T-cell (primary cell): Measurements from ENCODE around the gene ZDHHC8. TPM values are rescaled to one million over a fixed set of nuclear protein-coding genes. Genes with fewer than 3 reads are reported as not detected.

Experiments
- ATAC-seq, 4 experiments: fragments of 200-7000 bp in 3 of 4; fragments of 150-1000 bp in 1 of 4; cut with Tn5 transposase; replicated peaks in 1 of 4; 1 replicate in 3 of 4; 2 replicates in 1 of 4; pipeline ENCODE4 v1.10.0; 2021; ENCODE audit warnings: moderate library complexity in 3 of 4, mild to moderate bottlenecking in 2 of 4, moderate number of reproducible peaks in 1 of 4
- CTCF ChIA-PET, 2 donors: fragments of 300-600 bp; sonication (Branson Sonifier 250); formaldehyde crosslinking; loops; one replicate each; lab custom pipeline; 2022; ENCODE audit warnings: antibody characterized with exemption in 2 of 2; lab: Charles Lee
- POLR2A ChIA-PET, 2 donors: fragments of 300-600 bp; sonication (Branson Sonifier 250); formaldehyde crosslinking; loops; one replicate each; lab custom pipeline; 2022; ENCODE audit warnings: antibody characterized with exemption in 2 of 2; lab: Charles Lee
- DNase-seq, 35 experiments: peaks; one replicate each; pipeline versions ENCODE4 v3.0.0 to v3.0.0-alpha.2; 2013 to 2023
- H3K27ac ChIP-seq: one replicate; pipeline ENCODE4 v1.5.1; 2013; ENCODE audit warnings: low read length
- H3K27me3 ChIP-seq, 2 experiments: replicated peaks in 1 of 2; 1 replicate in 1 of 2; 2 replicates in 1 of 2; pipeline versions ENCODE4 v1.6.1 to v1.7.0; 2013; ENCODE audit warnings: low read length in 1 of 2, mixed read lengths in 1 of 2; ENCODE audit not compliant: control insufficient read depth in 2 of 2, insufficient read depth in 2 of 2; ENCODE audit errors: extremely low read depth in 1 of 2
- H3K36me3 ChIP-seq, 2 donors: 1 replicate in 1 of 2; 2 replicates in 1 of 2; pipeline versions ENCODE4 v1.6.1 to v1.7.0; 2013; ENCODE audit warnings: low read length in 1 of 2; ENCODE audit not compliant: control insufficient read depth in 2 of 2, insufficient read depth in 1 of 2; ENCODE audit errors: extremely low read depth in 1 of 2
- H3K4me1 ChIP-seq, 2 experiments: 1 replicate in 1 of 2; 2 replicates in 1 of 2; pipeline versions ENCODE4 v1.6.1 to v1.7.0; 2013; ENCODE audit warnings: low read length in 2 of 2, mixed read lengths in 1 of 2; ENCODE audit not compliant: insufficient read depth in 2 of 2, control insufficient read depth in 1 of 2; ENCODE audit errors: extremely low read depth in 1 of 2
- H3K4me3 ChIP-seq, 2 donors: 1 replicate in 1 of 2; 2 replicates in 1 of 2; pipeline versions ENCODE4 v1.5.1 to v1.7.0; 2013; ENCODE audit warnings: mild to moderate bottlenecking in 2 of 2, low read length in 1 of 2, moderate library complexity in 1 of 2; ENCODE audit not compliant: control insufficient read depth in 1 of 2; ENCODE audit errors: extremely low read depth in 1 of 2
- H3K9me3 ChIP-seq: 2 replicates; pipeline ENCODE4 v1.7.0; 2013
- H3K27ac Mint-ChIP-seq, 2 donors: one replicate each; pipeline ENCODE4 v1.8.0; 2020 to 2021; ENCODE audit warnings: mild to moderate bottlenecking in 2 of 2, mixed read lengths in 2 of 2
- H3K27me3 Mint-ChIP-seq, 2 donors: one replicate each; pipeline ENCODE4 v1.8.0; 2021 to 2022; ENCODE audit warnings: mixed read lengths in 2 of 2
- H3K36me3 Mint-ChIP-seq: one replicate; pipeline ENCODE4 v1.8.0; 2021; ENCODE audit warnings: mixed read lengths
- H3K4me1 Mint-ChIP-seq, 3 donors: one replicate each; pipeline ENCODE4 v1.8.0; 2020 to 2022; ENCODE audit warnings: mixed read lengths in 3 of 3, mild to moderate bottlenecking in 1 of 3
- H3K4me3 Mint-ChIP-seq, 3 donors: one replicate each; pipeline ENCODE4 v1.8.0; 2020 to 2022; ENCODE audit warnings: mild to moderate bottlenecking in 3 of 3, mixed read lengths in 3 of 3, moderate library complexity in 3 of 3
- H3K9me3 Mint-ChIP-seq, 3 donors: one replicate each; pipeline ENCODE4 v1.8.0; 2020 to 2022; ENCODE audit warnings: mixed read lengths in 3 of 3
- WGBS: methylation state at CpG from one replicate; pipeline ENCODE4 v1.1.5; 2013; ENCODE audit warnings: missing lambda C conversion rate; ENCODE audit not compliant: insufficient coverage; 5-methylcytosine and 5-hydroxymethylcytosine counted together
- total RNA-seq, 35 experiments: library from RNA in 6 of 35; stranded (reverse) in 6 of 35; fragments of 120-200 nt in 1 of 35; gene quantifications; one replicate each; pipeline versions ENCODE4 v1.2.1 to v1.2.4 and lab custom pipeline; 2013 to 2026

The ZDHHC8 gene
- total RNA-seq, 5 donors from 2014 or later (not counting 1 experiment from before 2014, with no cell fraction given) = 68.4 to 102 (median 92.1) TPM

GRCh38 chr22:20137113-20137512 lies 5.5 kb downstream of the ZDHHC8 start:
- H3K4me3 Mint-ChIP-seq = no peak overlapping the region
- ChIA-PET CTCF (no interaction called here), POLR2A (no interaction called here)
- peaks cover 4 to 57% of the 10 kb centered on the region in 2 experiments for H3K4me1 ChIP-seq
- H3K27me3 ChIP-seq = no peaks in the 10 kb centered on the region
- H3K36me3 Mint-ChIP-seq = no peaks in the 10 kb centered on the region
- no peaks in the 10 kb centered on the region for H3K27me3 Mint-ChIP-seq
- DNase-seq (no peak), ATAC-seq (no peak)
- no peaks in the 10 kb centered on the region for H3K9me3 ChIP-seq
- no peak overlapping the region for H3K4me3 ChIP-seq
- 91% methylated on average over 13 of the region's 13 CpGs for WGBS
- H3K9me3 Mint-ChIP-seq = no peaks in the 10 kb centered on the region
- H3K4me1 Mint-ChIP-seq = peaks cover 30 to 46% (median 41%) of the 10 kb centered on the region in 3 donors
- no peak overlapping the region for H3K27ac Mint-ChIP-seq
- peaks cover 6 to 12% of the 10 kb centered on the region in 2 donors for H3K36me3 ChIP-seq
- H3K27ac ChIP-seq = no peak overlapping the region

GRCh38 chr22:20137671-20138416 lies 6.2 kb downstream of the ZDHHC8 start:
- no peak for ATAC-seq
- peaks cover 25 to 42% (median 36%) of the 10 kb centered on the region in 3 donors for H3K4me1 Mint-ChIP-seq

GRCh38 chr22:20138417-20138738 lies 6.8 kb downstream of the ZDHHC8 start:
- CTCF ChIA-PET = no interaction called here

More at GRCh38 chr22:20137671-20138416, 6.2 kb downstream of the ZDHHC8 start:
- Mint-ChIP-seq H3K27me3 (no peaks in the 10 kb centered on the region), H3K4me3 (no peak overlapping the region), H3K9me3 (no peaks in the 10 kb centered on the region), H3K36me3 (no peaks in the 10 kb centered on the region), H3K27ac (peak overlapping the region in 1 of 2 donors; percentile 16)
- peaks cover 2 to 50% of the 10 kb centered on the region in 2 experiments for H3K4me1 ChIP-seq
- ChIA-PET POLR2A (no interaction called here), CTCF (no interaction called here)
- peaks cover 8 to 12% of the 10 kb centered on the region in 2 donors for H3K36me3 ChIP-seq
- H3K9me3 ChIP-seq = no peaks in the 10 kb centered on the region
- no peak for DNase-seq
- no peak overlapping the region for H3K4me3 ChIP-seq
- no peaks in the 10 kb centered on the region for H3K27me3 ChIP-seq
- WGBS = 66% methylated on average over 19 of the region's 26 CpGs
- H3K27ac ChIP-seq = no peak overlapping the region

GRCh38 chr22:20138868-20139267 lies 7.3 kb downstream of the ZDHHC8 start:
- ATAC-seq (no peak), DNase-seq (no peak)
- peaks cover 8 to 12% of the 10 kb centered on the region in 2 donors for H3K36me3 ChIP-seq
- H3K4me1 ChIP-seq = peaks cover under 1 to 41% of the 10 kb centered on the region in 2 experiments
- no peaks in the 10 kb centered on the region for H3K9me3 ChIP-seq
- peaks cover 1% of the 10 kb centered on the region for H3K36me3 Mint-ChIP-seq
- no peaks in the 10 kb centered on the region for H3K27me3 Mint-ChIP-seq
- 88% methylated on average over 13 of the region's 16 CpGs for WGBS
- no peak overlapping the region for H3K4me3 Mint-ChIP-seq
- no peaks in the 10 kb centered on the region for H3K9me3 Mint-ChIP-seq
- H3K27me3 ChIP-seq = no peaks in the 10 kb centered on the region
- peaks cover 15 to 32% (median 26%) of the 10 kb centered on the region in 3 donors for H3K4me1 Mint-ChIP-seq
- POLR2A ChIA-PET = no interaction called here
- H3K4me3 ChIP-seq = no peak overlapping the region
- no peak overlapping the region for H3K27ac Mint-ChIP-seq
- no peak overlapping the region for H3K27ac ChIP-seq
- CTCF ChIA-PET = no interaction called here

More at GRCh38 chr22:20138417-20138738, 6.8 kb downstream of the ZDHHC8 start:
- peaks cover 20 to 37% (median 31%) of the 10 kb centered on the region in 3 donors for H3K4me1 Mint-ChIP-seq
- WGBS = 87% methylated on average over 4 of the region's 4 CpGs
- H3K4me3 ChIP-seq = no peak overlapping the region
- ATAC-seq = no peak
- H3K36me3 Mint-ChIP-seq = no peaks in the 10 kb centered on the region
- peaks cover 2 to 45% of the 10 kb centered on the region in 2 experiments for H3K4me1 ChIP-seq
- no peak overlapping the region for H3K27ac Mint-ChIP-seq
- no peaks in the 10 kb centered on the region for H3K27me3 ChIP-seq
- DNase-seq = no peak
- H3K9me3 Mint-ChIP-seq = no peaks in the 10 kb centered on the region
- no peaks in the 10 kb centered on the region for H3K9me3 ChIP-seq
- no peak overlapping the region for H3K4me3 Mint-ChIP-seq
- H3K27ac ChIP-seq = no peak overlapping the region
- peaks cover 8 to 12% of the 10 kb centered on the region in 2 donors for H3K36me3 ChIP-seq
- no peaks in the 10 kb centered on the region for H3K27me3 Mint-ChIP-seq
- POLR2A ChIA-PET = no interaction called here

- WGBS = 95% methylated on average over 31 of the region's 36 CpGs
- Histone ChIP-seq H3K27ac (no peak overlapping the region), H3K27me3 (no peaks in the 10 kb centered on the region), H3K9me3 (no peaks in the 10 kb centered on the region), H3K36me3 (peaks cover 8 to 13% of the 10 kb centered on the region in 2 donors), H3K4me1 (peaks cover 0 to 34% of the 10 kb centered on the region in 2 experiments), H3K4me3 (no peak overlapping the region)
- Mint-ChIP-seq H3K9me3 (no peaks in the 10 kb centered on the region), H3K27ac (no peak overlapping the region), H3K27me3 (no peaks in the 10 kb centered on the region), H3K4me1 (peaks cover 8 to 26% (median 20%) of the 10 kb centered on the region in 3 donors), H3K4me3 (no peak overlapping the region), H3K36me3 (peaks cover 2% of the 10 kb centered on the region)
- POLR2A ChIA-PET = no interaction called here
- CTCF ChIA-PET = no interaction called here
- DNase-seq (no peak), ATAC-seq (no peak)
Observed at GRCh38 chr22:20139391-20140106, 7.9 kb downstream of the ZDHHC8 start.

GRCh38 chr22:20140107-20140445 lies 8.5 kb downstream of the ZDHHC8 start:
- Histone ChIP-seq H3K27me3 (no peaks in the 10 kb centered on the region), H3K36me3 (peaks cover 8 to 14% of the 10 kb centered on the region in 2 donors), H3K4me3 (no peak overlapping the region), H3K9me3 (no peaks in the 10 kb centered on the region), H3K27ac (no peak overlapping the region), H3K4me1 (peaks cover 0 to 29% of the 10 kb centered on the region in 2 experiments)
- Mint-ChIP-seq H3K4me3 (no peak overlapping the region), H3K9me3 (no peaks in the 10 kb centered on the region), H3K27me3 (no peaks in the 10 kb centered on the region), H3K27ac (no peak overlapping the region), H3K4me1 (peaks cover 6 to 22% (median 15%) of the 10 kb centered on the region in 3 donors), H3K36me3 (peaks cover 2% of the 10 kb centered on the region)
- WGBS = 98% methylated on average over 9 of the region's 11 CpGs
- no peak for ATAC-seq
- no peak for DNase-seq
- ChIA-PET CTCF (no interaction called here), POLR2A (no interaction called here)
